SK-N-SH (cell line): ENCODE data around the gene PCNA.

Source experiments
- CTCF ChIP-seq: fragments of 200-600 bp; sonication (generic); IDR thresholded peaks from 2 replicates; pipeline ENCODE4 v1.6.1; 2017; ENCODE audit warnings: antibody characterized with exemption, mild to moderate bottlenecking, moderate library complexity
- FOXJ3 ChIP-seq: sonication (generic); formaldehyde crosslinking; IDR thresholded peaks from 2 replicates; pipeline ENCODE4 v1.5.1; 2020; ENCODE audit warnings: mild to moderate bottlenecking, missing genetic modification reagents

GRCh38 chr20:5104479-5104878 lies 15.3 kb downstream of the PCNA start:
- TF ChIP-seq CTCF: no peak
- no peak for TF ChIP-seq FOXJ3 (CRISPR knock-in tag)
